Effector memory CD8-positive, alpha-beta T cell (primary cell): Measurements from ENCODE around the gene TAS2R14.

Source experiments
- ATAC-seq: fragments of 150-1000 bp; cut with Tn5 transposase; replicated peaks from 2 replicates; pipeline ENCODE4 v1.10.0; 2021; ENCODE audit warnings: mild to moderate bottlenecking, moderate library complexity
- DNase-seq, 3 experiments: peaks; one replicate each; pipeline ENCODE4 v3.0.0; 2021
- H3K27ac Mint-ChIP-seq, 2 donors: one replicate each; pipeline ENCODE4 v1.8.0; 2022; ENCODE audit warnings: mild to moderate bottlenecking in 2 of 2, mixed read lengths in 2 of 2, moderate library complexity in 2 of 2
- H3K27me3 Mint-ChIP-seq, 2 donors: one replicate each; pipeline ENCODE4 v1.8.0; 2022; ENCODE audit warnings: mixed read lengths in 2 of 2
- H3K36me3 Mint-ChIP-seq: one replicate; pipeline ENCODE4 v1.8.0; 2022; ENCODE audit warnings: mild to moderate bottlenecking, moderate library complexity, mixed read lengths; ENCODE audit not compliant: insufficient read depth
- H3K4me1 Mint-ChIP-seq, 2 donors: one replicate each; pipeline ENCODE4 v1.8.0; 2022; ENCODE audit warnings: low read depth in 2 of 2, mixed read lengths in 2 of 2
- H3K4me3 Mint-ChIP-seq, 2 donors: one replicate each; pipeline ENCODE4 v1.8.0; 2022; ENCODE audit warnings: mild to moderate bottlenecking in 2 of 2, mixed read lengths in 2 of 2, moderate library complexity in 2 of 2
- H3K9me3 Mint-ChIP-seq, 2 donors: one replicate each; pipeline ENCODE4 v1.8.0; 2022; ENCODE audit warnings: mixed read lengths in 2 of 2
- total RNA-seq, 9 experiments: gene quantifications; one replicate each; lab custom pipeline; 2026; lab: John Stamatoyannopoulos, UW

TAS2R14 gene
- total RNA-seq, result 0.67 to 12.2 (median 1.2) reads per million in 9 experiments

- Mint-ChIP-seq H3K27me3 (no peaks in the 10 kb centered on the region), H3K9me3 (no peaks in the 10 kb centered on the region), H3K4me3 (no peak within 1 kb of the TSS), H3K4me1 (no peaks in the 10 kb centered on the region), H3K36me3 (no peaks in the 10 kb centered on the region), H3K27ac (no peak within 1 kb of the TSS)
- no peak for DNase-seq
- ATAC-seq, result no peak
Measured at GRCh38 chr12:10939163-10939562, at the start of gene TAS2R14. Gene TAS2R14, minus strand, starts transcription at chr12:10939263. Its CDS starts 56 bp downstream, at chr12:10939207.

- ATAC-seq (no peak), DNase-seq (no peak)
- Mint-ChIP-seq H3K27me3 (peaks cover 0 to 13% of the 10 kb centered on the region in 2 donors), H3K27ac (no peak within 1 kb of the TSS), H3K36me3 (no peaks in the 10 kb centered on the region), H3K4me1 (peaks cover 13 to 17% of the 10 kb centered on the region in 2 donors), H3K9me3 (no peaks in the 10 kb centered on the region), H3K4me3 (no peak within 1 kb of the TSS)
Measured at GRCh38 chr12:10986812-10987211, 47.7 kb upstream of the TAS2R14 start, which contains the start of gene TAS2R50. Gene TAS2R50, minus strand, starts transcription at chr12:10986912. Its CDS starts 52 bp downstream, at chr12:10986860.

GRCh38 chr12:10982244-10982643 is 43.2 kb upstream of the TAS2R14 start:
- no peaks in the 10 kb centered on the region for H3K9me3 Mint-ChIP-seq
- H3K4me3 Mint-ChIP-seq, result peak overlapping the region in 1 of 2 donors; percentile 36
- no peaks in the 10 kb centered on the region for H3K36me3 Mint-ChIP-seq
- H3K4me1 Mint-ChIP-seq, result peaks cover 21 to 27% of the 10 kb centered on the region in 2 donors
- ATAC-seq (peak; percentile 95), DNase-seq (peak; percentile 41 to 55 (median 42))
- no peak overlapping the region for H3K27ac Mint-ChIP-seq
- H3K27me3 Mint-ChIP-seq, result peaks cover 27 to 42% of the 10 kb centered on the region in 2 donors

GRCh38 chr12:10974965-10975364 is 35.9 kb upstream of the TAS2R14 start:
- H3K36me3 Mint-ChIP-seq, result no peaks in the 10 kb centered on the region
- H3K4me3 Mint-ChIP-seq, result no peak overlapping the region
- H3K27ac Mint-ChIP-seq, result no peak overlapping the region
- DNase-seq, result no peak
- H3K9me3 Mint-ChIP-seq, result no peaks in the 10 kb centered on the region
- H3K4me1 Mint-ChIP-seq, result peaks cover 15 to 18% of the 10 kb centered on the region in 2 donors
- ATAC-seq, result no peak
- peaks cover 16 to 47% of the 10 kb centered on the region in 2 donors for H3K27me3 Mint-ChIP-seq

GRCh38 chr12:10968765-10969456 is 29.8 kb upstream of the TAS2R14 start:
- DNase-seq (no peak), ATAC-seq (no peak)
- H3K9me3 Mint-ChIP-seq, result no peaks in the 10 kb centered on the region
- H3K27me3 Mint-ChIP-seq, result no peaks in the 10 kb centered on the region
- H3K4me1 Mint-ChIP-seq, result peaks cover 0 to 2% of the 10 kb centered on the region in 2 donors
- no peak overlapping the region for H3K27ac Mint-ChIP-seq
- H3K36me3 Mint-ChIP-seq, result no peaks in the 10 kb centered on the region
- H3K4me3 Mint-ChIP-seq, result no peak overlapping the region

GRCh38 chr12:10967409-10967808 is 28.3 kb upstream of the TAS2R14 start:
- Mint-ChIP-seq H3K27ac (no peak overlapping the region), H3K36me3 (no peaks in the 10 kb centered on the region), H3K4me3 (no peak overlapping the region), H3K9me3 (no peaks in the 10 kb centered on the region), H3K27me3 (no peaks in the 10 kb centered on the region), H3K4me1 (peaks cover 0 to 2% of the 10 kb centered on the region in 2 donors)
- no peak for ATAC-seq
- no peak for DNase-seq

- peak overlapping the region in 1 of 2 donors; percentile 30 for H3K27ac Mint-ChIP-seq
- no peaks in the 10 kb centered on the region for H3K36me3 Mint-ChIP-seq
- H3K27me3 Mint-ChIP-seq, result no peaks in the 10 kb centered on the region
Measured at GRCh38 chr12:10966314-10966713, 27.3 kb upstream of the TAS2R14 start.

GRCh38 chr12:10965476-10965875 is 26.4 kb upstream of the TAS2R14 start:
- no peak for DNase-seq
- H3K27ac Mint-ChIP-seq, result no peak overlapping the region

More at GRCh38 chr12:10966314-10966713, 27.3 kb upstream of the TAS2R14 start:
- Mint-ChIP-seq H3K4me3 (no peak overlapping the region), H3K9me3 (no peaks in the 10 kb centered on the region), H3K4me1 (peaks cover 2 to 5% of the 10 kb centered on the region in 2 donors)
- ATAC-seq (no peak), DNase-seq (no peak)

GRCh38 chr12:10960211-10960610 is 21.1 kb upstream of the TAS2R14 start:
- Mint-ChIP-seq H3K4me1 (peaks cover 24 to 32% of the 10 kb centered on the region in 2 donors), H3K36me3 (peaks cover 2% of the 10 kb centered on the region), H3K27me3 (no peaks in the 10 kb centered on the region), H3K4me3 (no peak overlapping the region), H3K9me3 (peaks cover 0 to 1% of the 10 kb centered on the region in 2 donors), H3K27ac (no peak overlapping the region)
- ATAC-seq (peak; percentile 82), DNase-seq (no peak)

More at GRCh38 chr12:10965476-10965875, 26.4 kb upstream of the TAS2R14 start:
- H3K4me3 Mint-ChIP-seq, result no peak overlapping the region
- H3K27me3 Mint-ChIP-seq, result no peaks in the 10 kb centered on the region
- peaks cover 2% of the 10 kb centered on the region for H3K36me3 Mint-ChIP-seq
- H3K4me1 Mint-ChIP-seq, result peaks cover 9 to 10% of the 10 kb centered on the region in 2 donors
- H3K9me3 Mint-ChIP-seq, result no peaks in the 10 kb centered on the region
- ATAC-seq, result no peak

- DNase-seq (no peak), ATAC-seq (no peak)
- Mint-ChIP-seq H3K27ac (no peak overlapping the region), H3K4me3 (no peak overlapping the region), H3K27me3 (no peaks in the 10 kb centered on the region), H3K4me1 (peaks cover 26 to 33% of the 10 kb centered on the region in 2 donors), H3K9me3 (peaks cover 0 to 2% of the 10 kb centered on the region in 2 donors), H3K36me3 (peaks cover 2% of the 10 kb centered on the region)
Measured at GRCh38 chr12:10959804-10960203, 20.7 kb upstream of the TAS2R14 start.

GRCh38 chr12:10957741-10958140 is 18.7 kb upstream of the TAS2R14 start:
- DNase-seq (no peak), ATAC-seq (no peak)
- H3K4me3 Mint-ChIP-seq, result no peak overlapping the region
- H3K27ac Mint-ChIP-seq, result peak overlapping the region in 1 of 2 donors; percentile 4
- no peaks in the 10 kb centered on the region for H3K27me3 Mint-ChIP-seq
- peaks cover 2% of the 10 kb centered on the region for H3K36me3 Mint-ChIP-seq
- H3K4me1 Mint-ChIP-seq, result peaks cover 38 to 50% of the 10 kb centered on the region in 2 donors
- H3K9me3 Mint-ChIP-seq, result peaks cover 0 to 2% of the 10 kb centered on the region in 2 donors

GRCh38 chr12:10956085-10956484 is 17.0 kb upstream of the TAS2R14 start:
- Mint-ChIP-seq H3K9me3 (peaks cover 0 to 2% of the 10 kb centered on the region in 2 donors), H3K36me3 (peaks cover 2% of the 10 kb centered on the region), H3K27me3 (no peaks in the 10 kb centered on the region), H3K4me3 (no peak overlapping the region), H3K4me1 (peaks cover 36 to 42% of the 10 kb centered on the region in 2 donors), H3K27ac (no peak overlapping the region)
- DNase-seq (no peak), ATAC-seq (no peak)

GRCh38 chr12:10952645-10953044 is 13.6 kb upstream of the TAS2R14 start:
- no peak overlapping the region for H3K4me3 Mint-ChIP-seq
- no peaks in the 10 kb centered on the region for H3K36me3 Mint-ChIP-seq
- no peak overlapping the region for H3K27ac Mint-ChIP-seq
- DNase-seq (no peak), ATAC-seq (no peak)
- peaks cover 0 to 2% of the 10 kb centered on the region in 2 donors for H3K9me3 Mint-ChIP-seq
- H3K27me3 Mint-ChIP-seq, result no peaks in the 10 kb centered on the region
- peaks cover 21 to 30% of the 10 kb centered on the region in 2 donors for H3K4me1 Mint-ChIP-seq

- Mint-ChIP-seq H3K36me3 (no peaks in the 10 kb centered on the region), H3K4me3 (no peak overlapping the region), H3K27ac (peak overlapping the region in 1 of 2 donors; percentile 26), H3K9me3 (no peaks in the 10 kb centered on the region), H3K4me1 (no peaks in the 10 kb centered on the region), H3K27me3 (no peaks in the 10 kb centered on the region)
- DNase-seq (no peak), ATAC-seq (no peak)
Measured at GRCh38 chr12:10943167-10943566, 4.1 kb upstream of the TAS2R14 start.
